H9 (cell line): ENCODE data around the gene USP34. TPM values are rescaled to one million over a fixed set of nuclear protein-coding genes. Genes with fewer than 3 reads are reported as not detected.

Experiments
- DNase-seq: peaks from one replicate; pipeline ENCODE4 v3.0.0-alpha.2; 2017
- H2AFZ ChIP-seq: one replicate; pipeline ENCODE4 v1.6.1; 2013; ENCODE audit warnings: mild to moderate bottlenecking, low read length, control low read depth, moderate library complexity
- H2AK5ac ChIP-seq: 2 replicates; pipeline ENCODE4 v1.6.1; 2013; ENCODE audit warnings: low read length, control low read depth, mixed read lengths; ENCODE audit not compliant: insufficient read length
- H2BK120ac ChIP-seq: one replicate; pipeline ENCODE4 v1.6.1; 2013; ENCODE audit warnings: low read depth, mild to moderate bottlenecking, low read length, control low read depth, inconsistent platforms; ENCODE audit not compliant: poor library complexity, severe bottlenecking
- H2BK12ac ChIP-seq: 2 replicates; pipeline ENCODE4 v1.6.1; 2013; ENCODE audit warnings: low read length, control low read depth, mixed read lengths, low read depth; ENCODE audit not compliant: insufficient read length
- H2BK15ac ChIP-seq: 2 replicates; pipeline ENCODE4 v1.6.1; 2013; ENCODE audit warnings: low read depth, low read length, control low read depth
- H2BK20ac ChIP-seq: one replicate; pipeline ENCODE4 v1.6.1; 2013; ENCODE audit warnings: low read depth, mild to moderate bottlenecking, low read length, control low read depth, inconsistent platforms; ENCODE audit not compliant: poor library complexity, severe bottlenecking
- H2BK5ac ChIP-seq: 2 replicates; pipeline ENCODE4 v1.6.1; 2013; ENCODE audit warnings: low read length, control low read depth, mixed read lengths; ENCODE audit not compliant: insufficient read length
- H3K14ac ChIP-seq: 2 replicates; pipeline ENCODE4 v1.6.1; 2013; ENCODE audit warnings: low read length, control low read depth; ENCODE audit not compliant: insufficient read depth
- H3K18ac ChIP-seq: 2 replicates; pipeline ENCODE4 v1.6.1; 2013; ENCODE audit warnings: low read depth, mild to moderate bottlenecking, mixed read lengths, low read length, control low read depth; ENCODE audit not compliant: insufficient read length
- H3K23ac ChIP-seq: 2 replicates; pipeline ENCODE4 v1.6.1; 2013; ENCODE audit warnings: low read length, control low read depth, mixed read lengths, low read depth; ENCODE audit not compliant: insufficient read length
- H3K23me2 ChIP-seq: 2 replicates; pipeline ENCODE4 v1.6.1; 2013; ENCODE audit warnings: low read depth, mild to moderate bottlenecking, mixed read lengths, low read length, control low read depth; ENCODE audit not compliant: insufficient read length, poor library complexity, severe bottlenecking
- H3K27ac ChIP-seq: 2 replicates; pipeline ENCODE4 v1.5.1; 2013; ENCODE audit warnings: low read length, control low read depth, mixed read lengths, low read depth; ENCODE audit not compliant: insufficient read length
- H3K27me3 ChIP-seq: 2 replicates; pipeline ENCODE4 v1.6.1; 2013; ENCODE audit warnings: low read length, control low read depth, inconsistent platforms; ENCODE audit not compliant: insufficient read depth
- H3K4ac ChIP-seq: 2 replicates; pipeline ENCODE4 v1.6.1; 2013; ENCODE audit warnings: low read depth, mild to moderate bottlenecking, control low read depth, inconsistent platforms, low read length, moderate library complexity
- H3K4me1 ChIP-seq: 2 replicates; pipeline ENCODE4 v1.6.1; 2013; ENCODE audit warnings: low read length, control low read depth, inconsistent platforms; ENCODE audit not compliant: insufficient read depth
- H3K4me2 ChIP-seq: 2 replicates; pipeline ENCODE4 v1.6.1; 2013; ENCODE audit warnings: low read length, control low read depth, mixed read lengths; ENCODE audit not compliant: insufficient read length, insufficient read depth
- H3K56ac ChIP-seq: 2 replicates; pipeline ENCODE4 v1.6.1; 2013; ENCODE audit warnings: low read depth, mild to moderate bottlenecking, mixed read lengths, low read length, control low read depth; ENCODE audit not compliant: insufficient read length
- H3K79me1 ChIP-seq: 2 replicates; pipeline ENCODE4 v1.6.1; 2013; ENCODE audit warnings: low read depth, mild to moderate bottlenecking, moderate library complexity, low read length, control low read depth, inconsistent platforms; ENCODE audit not compliant: insufficient read depth, poor library complexity, severe bottlenecking
- H3K79me2 ChIP-seq: 2 replicates; pipeline ENCODE4 v1.6.1; 2013; ENCODE audit warnings: low read length, control low read depth, inconsistent platforms; ENCODE audit not compliant: insufficient read depth
- H3K9ac ChIP-seq: 2 replicates; pipeline ENCODE4 v1.6.1; 2013; ENCODE audit warnings: low read length, control low read depth, mixed read lengths; ENCODE audit not compliant: insufficient read length; ENCODE audit errors: extremely low read depth
- H3K9me3 ChIP-seq: one replicate; pipeline ENCODE4 v1.6.1; 2013; ENCODE audit warnings: low read depth, low read length, inconsistent platforms; ENCODE audit not compliant: control insufficient read depth
- H3T11ph ChIP-seq: one replicate; pipeline ENCODE4 v1.6.1; 2013; ENCODE audit warnings: mild to moderate bottlenecking, low read length, control low read depth, inconsistent platforms
- H4K20me1 ChIP-seq: one replicate; pipeline ENCODE4 v1.6.1; 2013; ENCODE audit not compliant: control insufficient read depth, insufficient read length, insufficient read depth
- H4K5ac ChIP-seq: 2 replicates; pipeline ENCODE4 v1.6.1; 2013; ENCODE audit warnings: low read depth, mild to moderate bottlenecking, mixed read lengths, low read length, control low read depth; ENCODE audit not compliant: insufficient read length
- H4K8ac ChIP-seq: replicated peaks from 2 replicates; pipeline ENCODE4 v1.6.1; 2013; ENCODE audit warnings: low read length, control low read depth, mixed read lengths, low read depth; ENCODE audit not compliant: insufficient read length
- H4K91ac ChIP-seq: 2 replicates; pipeline ENCODE4 v1.6.1; 2013; ENCODE audit warnings: low read depth, mild to moderate bottlenecking, moderate library complexity, mixed read lengths, low read length, control low read depth; ENCODE audit not compliant: insufficient read length
- H3K27ac Mint-ChIP-seq, 3 experiments: 2 replicates in 2 of 3; 3 replicates in 1 of 3; pipeline ENCODE4 v1.8.0; 2020 to 2021; ENCODE audit warnings: mixed read lengths in 3 of 3, mild to moderate bottlenecking in 1 of 3, moderate library complexity in 1 of 3
- H3K27me3 Mint-ChIP-seq: 2 replicates; pipeline ENCODE4 v1.8.0; 2021; ENCODE audit warnings: low read depth, mild to moderate bottlenecking, moderate library complexity, mixed read lengths
- H3K36me3 Mint-ChIP-seq, 3 experiments: 2 replicates in 2 of 3; 3 replicates in 1 of 3; pipeline ENCODE4 v1.8.0; 2020 to 2021; ENCODE audit warnings: low read depth in 3 of 3, mixed read lengths in 3 of 3; ENCODE audit not compliant: insufficient read depth in 1 of 3
- H3K4me1 Mint-ChIP-seq, 2 experiments: 2 replicates each; pipeline ENCODE4 v1.8.0; 2020; ENCODE audit warnings: mixed read lengths in 2 of 2
- H3K4me3 Mint-ChIP-seq, 2 experiments: 2 replicates in 1 of 2; 3 replicates in 1 of 2; pipeline ENCODE4 v1.8.0; 2020 to 2021; ENCODE audit warnings: mild to moderate bottlenecking in 2 of 2, mixed read lengths in 2 of 2, moderate library complexity in 1 of 2
- H3K9me3 Mint-ChIP-seq, 2 experiments: 2 replicates in 1 of 2; 3 replicates in 1 of 2; pipeline ENCODE4 v1.8.0; 2020; ENCODE audit warnings: mild to moderate bottlenecking in 2 of 2, mixed read lengths in 2 of 2, moderate library complexity in 1 of 2
- CTCF ChIP-seq: fragments of 200-600 bp; sonication (generic); conservative IDR thresholded peaks from 3 replicates; pipeline ENCODE4 v1.8.0; 2021; ENCODE audit warnings: antibody characterized with exemption, mild to moderate bottlenecking
- WGBS: extraction: QIAGEN DNeasy Blood & Tissue Kit; methylation state at CpG from one replicate; pipeline ENCODE4 v1.1.7; 2013; ENCODE audit warnings: missing lambda C conversion rate, low lambda C conversion rate, mixed read lengths; ENCODE audit not compliant: insufficient read length; ENCODE audit errors: extremely low coverage; 5-methylcytosine and 5-hydroxymethylcytosine counted together
- total RNA-seq: library from RNA; stranded (reverse); gene quantifications from 2 replicates; pipeline ENCODE4 v1.2.1, GENCODE V29; 2021

Gene USP34
- total RNA-seq, 1 experiment from 2014 or later: 93.9 TPM

- no peaks in the 10 kb centered on the region for H4K20me1 ChIP-seq
- TF ChIP-seq CTCF: no peak
- no peaks in the 10 kb centered on the region for H3K79me2 ChIP-seq
- peaks cover 50 to 75% (median 74%) of the 10 kb centered on the region in 3 experiments; a peak in 6 of 7 replicates for H3K36me3 Mint-ChIP-seq
- H3K56ac ChIP-seq: no peak overlapping the region
- H3K27me3 ChIP-seq: no peaks in the 10 kb centered on the region
- H3K14ac ChIP-seq: no peak overlapping the region
- no peak overlapping the region for H2AK5ac ChIP-seq
- no peak overlapping the region for H3K27ac ChIP-seq
- H3K9me3 Mint-ChIP-seq: no peaks in the 10 kb centered on the region
- H2BK5ac ChIP-seq: no peak overlapping the region
- peak overlapping the region; percentile 32 to 85 (median 84); a peak in 2 of 7 replicates for H3K27ac Mint-ChIP-seq
- no CpG with 5 or more reads among the region's 4 CpGs for WGBS
- no peak overlapping the region for H3K4ac ChIP-seq
- no peak overlapping the region for H4K91ac ChIP-seq
- H2BK15ac ChIP-seq: no peak overlapping the region
- no peak overlapping the region for H3T11ph ChIP-seq
- H3K4me3 Mint-ChIP-seq: no peak overlapping the region
- no peak overlapping the region for H4K5ac ChIP-seq
- H3K18ac ChIP-seq: no peak overlapping the region
- peaks cover 13 to 17% of the 10 kb centered on the region in 2 experiments for H3K4me1 Mint-ChIP-seq
- no peaks in the 10 kb centered on the region for H3K4me1 ChIP-seq
- no peak overlapping the region for H4K8ac ChIP-seq
- no peak overlapping the region for H2BK12ac ChIP-seq
- H3K23me2 ChIP-seq: no peaks in the 10 kb centered on the region
- H3K4me2 ChIP-seq: no peak overlapping the region
- no peak for DNase-seq
- no peak overlapping the region for H2BK20ac ChIP-seq
- H2AFZ ChIP-seq: no peak overlapping the region
- H3K27me3 Mint-ChIP-seq: no peaks in the 10 kb centered on the region
- no peak overlapping the region for H3K23ac ChIP-seq
- H3K9ac ChIP-seq: no peak overlapping the region
- no peaks in the 10 kb centered on the region for H3K9me3 ChIP-seq
- H2BK120ac ChIP-seq: no peak overlapping the region
- H3K79me1 ChIP-seq: peaks cover 3% of the 10 kb centered on the region
These were observed 90.6 kb downstream of the USP34 start for GRCh38 chr2:61380056-61380881.
